A673 (cell line): ENCODE results near the gene KLHL42. TPM values are rescaled to one million over a fixed set of nuclear protein-coding genes. Genes with fewer than 3 reads are reported as not detected.

Experiments
- BruUV-seq: library from RNA; stranded (reverse); fragments of 400-500 nt; replicated peaks from 2 replicates; lab custom pipeline; 2021; lab: Mats Ljungman, UMichigan
- CTCF ChIA-PET: fragments of 300-600 bp; sonication (Branson Sonifier 250); formaldehyde crosslinking; loops from one replicate; lab custom pipeline; 2022; ENCODE audit warnings: antibody characterized with exemption; lab: Charles Lee
- POLR2A ChIA-PET: fragments of 300-600 bp; sonication (Branson Sonifier 250); formaldehyde crosslinking; loops from one replicate; lab custom pipeline; 2022; ENCODE audit warnings: antibody characterized with exemption; ENCODE audit not compliant: low non-redundant PET; lab: Charles Lee
- DNase-seq: peaks from one replicate; pipeline ENCODE4 v3.0.0-alpha.2; 2015; ENCODE audit warnings: low spot score
- H3K27ac ChIP-seq: fragments of 200-600 bp; sonication (generic); 2 replicates; pipeline ENCODE4 v1.5.1; 2016; ENCODE audit warnings: mixed run types, low read depth, mild to moderate bottlenecking, mixed read lengths, antibody characterized with exemption, low read length; ENCODE audit not compliant: poor library complexity, severe bottlenecking
- H3K27me3 ChIP-seq: fragments of 200-600 bp; sonication (generic); replicated peaks from 2 replicates; pipeline ENCODE4 v1.6.1; 2017; ENCODE audit warnings: mixed run types, low read depth, mild to moderate bottlenecking, mixed read lengths, antibody characterized with exemption, low read length; ENCODE audit not compliant: insufficient read depth, poor library complexity
- H3K36me3 ChIP-seq: fragments of 200-600 bp; sonication (generic); 2 replicates; pipeline ENCODE4 v1.6.1; 2016; ENCODE audit warnings: mixed run types, mild to moderate bottlenecking, mixed read lengths, antibody characterized with exemption, low read length; ENCODE audit not compliant: insufficient read depth, poor library complexity, severe bottlenecking
- H3K4me1 ChIP-seq: fragments of 200-600 bp; sonication (generic); 2 replicates; pipeline ENCODE4 v1.6.1; 2017; ENCODE audit warnings: mixed run types, mild to moderate bottlenecking, mixed read lengths, antibody characterized with exemption, low read length; ENCODE audit not compliant: insufficient read depth, poor library complexity, severe bottlenecking
- H3K4me3 ChIP-seq: fragments of 200-600 bp; sonication (generic); 2 replicates; pipeline ENCODE4 v1.5.1; 2016; ENCODE audit warnings: low read depth, mixed run types, mild to moderate bottlenecking, mixed read lengths, low read length; ENCODE audit not compliant: poor library complexity, severe bottlenecking
- H3K9me3 ChIP-seq: fragments of 200-600 bp; sonication (generic); 2 replicates; pipeline ENCODE4 v1.6.1; 2016; ENCODE audit warnings: mixed run types, low read depth, mild to moderate bottlenecking, mixed read lengths, antibody characterized with exemption, low read length; ENCODE audit not compliant: poor library complexity, severe bottlenecking
- CTCF ChIP-seq: fragments of 300-800, 200-600 bp; sonication (generic); conservative IDR thresholded peaks from 2 replicates; pipeline ENCODE4 v1.5.1; 2017; ENCODE audit warnings: low read depth, mild to moderate bottlenecking, antibody characterized with exemption, low read length, moderate library complexity, mixed read lengths
- EZH2 ChIP-seq: fragments of 200-600 bp; sonication (generic); IDR thresholded peaks from 2 replicates; pipeline ENCODE4 v1.6.1; 2017; ENCODE audit warnings: borderline replicate concordance, low read depth, mild to moderate bottlenecking, mixed read lengths, antibody characterized with exemption, low read length; ENCODE audit not compliant: poor library complexity, severe bottlenecking
- intact Hi-C: fragments of 100-400 bp; cut with micrococcal nuclease; formaldehyde crosslinking; loops from one replicate; pipeline ENCODE4 v1.10.0; 2022; ENCODE audit not compliant: unreplicated experiment
- total RNA-seq: library from RNA; stranded (reverse); gene quantifications from 2 replicates; pipeline ENCODE4 v1.2.3, GENCODE V29; 2021

The KLHL42 gene
- total RNA-seq, 1 experiment from 2014 or later = 32.4 TPM

- ChIA-PET POLR2A (no interaction called here), CTCF (no interaction called here)
- BruUV-seq = no TSS peak
- TF ChIP-seq CTCF (no peak), EZH2 (no peak)
- intact Hi-C loops = no loop called here
- Histone ChIP-seq H3K27ac (no peak overlapping the region), H3K4me3 (no peak overlapping the region), H3K36me3 (no peaks in the 10 kb centered on the region), H3K27me3 (no peaks in the 10 kb centered on the region), H3K9me3 (no peaks in the 10 kb centered on the region), H3K4me1 (no peaks in the 10 kb centered on the region)
- DNase-seq = no peak
Measured at GRCh38 chr12:27808841-27809240, 28.8 kb downstream of the KLHL42 start.

- ChIA-PET CTCF (no interaction called here), POLR2A (no interaction called here)
- Histone ChIP-seq H3K27ac (no peak overlapping the region), H3K27me3 (no peaks in the 10 kb centered on the region), H3K9me3 (no peaks in the 10 kb centered on the region), H3K4me1 (peaks cover 6% of the 10 kb centered on the region), H3K4me3 (no peak overlapping the region), H3K36me3 (no peaks in the 10 kb centered on the region)
- intact Hi-C loops = no loop called here
- DNase-seq = no peak
- TF ChIP-seq EZH2 (no peak), CTCF (no peak)
- no TSS peak for BruUV-seq
Measured at GRCh38 chr12:27810756-27811155, 30.7 kb downstream of the KLHL42 start.

- Histone ChIP-seq H3K9me3 (no peaks in the 10 kb centered on the region), H3K27ac (no peak overlapping the region), H3K4me1 (peaks cover 6% of the 10 kb centered on the region), H3K4me3 (no peak overlapping the region), H3K27me3 (no peaks in the 10 kb centered on the region), H3K36me3 (no peaks in the 10 kb centered on the region)
- no peak for DNase-seq
- TF ChIP-seq EZH2 = no peak
- no peak for TF ChIP-seq CTCF
- intact Hi-C loops = no loop called here
- BruUV-seq = no TSS peak
- ChIA-PET POLR2A (no interaction called here), CTCF (no interaction called here)
Measured at GRCh38 chr12:27812502-27812901, 32.5 kb downstream of the KLHL42 start.
